ENCODE measurements around the gene NUP153. TPM values are rescaled to one million over a fixed set of nuclear protein-coding genes. Genes with fewer than 3 reads are reported as not detected.

The NUP153 gene
- polyA plus RNA-seq, 1 of the 3 experiments (the other 2 are of a cell fraction): 10.5 TPM

GRCh38 chr6:17577059-17577458, 129.7 kb downstream of the NUP153 start:
- H3K36me3 ChIP-seq (replicated peaks in 1 of 2; ENCODE audit: control insufficient read depth in 1 of 2, insufficient read depth in 2 of 2, low read length in 1 of 2): no peaks in the 10 kb centered on the region
- no peaks in the 10 kb centered on the region for H3K79me2 ChIP-seq (ENCODE audit: insufficient read depth)
- H2AFZ ChIP-seq (ENCODE audit: low read depth): no peak overlapping the region
- no peaks in the 10 kb centered on the region; the same call in 1 of the 2 replicates for H3K9me3 ChIP-seq
- H3K9me2 ChIP-seq: no peaks in the 10 kb centered on the region
- no peak overlapping the region for H3K4me2 ChIP-seq
- CTCF ChIA-PET: interaction anchor here (1.2 to 1.5 kb wide), 2 partner anchors 104 to 420 kb away, joined by 4 read pairs; no protein-coding TSS in a partner anchor
- peaks cover under 1% of the 10 kb centered on the region for H3F3A ChIP-seq (replicated peaks; ENCODE audit: insufficient read depth)
- H3K27me3 ChIP-seq (ENCODE audit: insufficient read depth): no peaks in the 10 kb centered on the region
- H4K20me1 ChIP-seq (ENCODE audit: insufficient read depth): no peaks in the 10 kb centered on the region
- WGBS (ENCODE audit: low lambda C conversion rate): 67% methylated on average over 1 of the region's 1 CpG
- no peaks in the 10 kb centered on the region for H3K4me1 ChIP-seq (ENCODE audit: control insufficient read depth in 1 of 2, insufficient read depth in 2 of 2, low read depth in 1 of 2, low read length in 1 of 2)
- H3K27ac ChIP-seq (ENCODE audit: low read depth in 2 of 2, low read length in 1 of 2): no peak overlapping the region
- H3K4me3 ChIP-seq (ENCODE audit: low read depth in 2 of 2, low read length in 1 of 2): no peak overlapping the region
- POLR2A ChIA-PET: no interaction called here
- H3K9ac ChIP-seq: no peak overlapping the region
- TF ChIP-seq SMC3 (IDR thresholded peaks at IDR 0.05; ENCODE audit: low read depth, low read length) (no peak), ZBTB33 (IDR thresholded peaks at IDR 0.05; ENCODE audit: borderline replicate concordance, low read depth) (no peak)
- DNase-seq: no peak

DNA sequence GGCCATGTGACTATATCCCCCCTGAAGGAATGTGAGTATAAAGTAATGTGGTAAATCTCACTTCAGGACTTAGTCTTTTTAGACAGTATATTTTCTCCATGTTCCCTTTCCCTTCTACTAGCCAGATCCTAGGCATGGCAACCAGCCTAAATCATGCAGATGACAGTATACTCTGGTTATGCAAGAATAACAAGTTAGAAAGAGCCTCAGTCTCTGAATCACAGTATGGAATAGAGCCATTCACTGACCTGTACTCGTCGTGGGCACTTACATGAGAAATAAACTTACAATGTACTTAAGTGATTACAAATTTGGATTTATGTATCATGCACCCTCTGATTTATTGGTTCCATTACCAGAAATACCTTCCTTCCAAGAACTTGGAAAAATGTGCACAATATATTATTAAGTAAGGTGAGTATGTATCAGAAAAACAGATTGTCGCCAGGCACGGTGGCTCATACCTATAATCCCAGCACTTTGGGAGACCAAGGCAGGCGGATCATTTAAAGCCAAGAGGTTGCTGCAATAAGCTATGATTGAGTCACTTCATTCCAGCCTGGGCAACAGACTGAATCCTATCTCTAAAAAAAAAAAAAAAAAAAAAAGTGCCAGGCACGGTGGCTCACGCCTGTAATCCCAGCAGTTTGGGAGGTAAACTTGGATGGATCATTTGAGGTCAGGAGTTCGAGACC, 131.7 kb downstream of the NUP153 start:
- H3K4me1 ChIP-seq (ENCODE audit: control insufficient read depth in 1 of 2, insufficient read depth in 2 of 2, low read depth in 1 of 2, low read length in 1 of 2): no peaks in the 10 kb centered on the region
- H3K4me2 ChIP-seq: no peak overlapping the region
- H2AFZ ChIP-seq (ENCODE audit: low read depth): no peak overlapping the region
- 53% methylated on average over 8 of the region's 8 CpGs for WGBS (ENCODE audit: low lambda C conversion rate)
- H3K9me3 ChIP-seq: no peaks in the 10 kb centered on the region; the same call in 1 of the 2 replicates
- no peaks in the 10 kb centered on the region for H3F3A ChIP-seq (replicated peaks; ENCODE audit: insufficient read depth)
- no peak overlapping the region for H3K9ac ChIP-seq
- CTCF ChIA-PET: interaction anchor here (0.9 kb wide), 1 partner anchor 9 kb away, joined by 3 read pairs; no protein-coding TSS in a partner anchor
- H3K9me2 ChIP-seq: no peaks in the 10 kb centered on the region
- no peaks in the 10 kb centered on the region for H4K20me1 ChIP-seq (ENCODE audit: insufficient read depth)
- H3K27ac ChIP-seq (ENCODE audit: low read depth in 2 of 2, low read length in 1 of 2): no peak overlapping the region
- no peak overlapping the region for H3K4me3 ChIP-seq (ENCODE audit: low read depth in 2 of 2, low read length in 1 of 2)
- no peaks in the 10 kb centered on the region for H3K79me2 ChIP-seq (ENCODE audit: insufficient read depth)
- no peak for DNase-seq
- POLR2A ChIA-PET: no interaction called here
- no peaks in the 10 kb centered on the region for H3K36me3 ChIP-seq (replicated peaks in 1 of 2; ENCODE audit: control insufficient read depth in 1 of 2, insufficient read depth in 2 of 2, low read length in 1 of 2)
- no peaks in the 10 kb centered on the region for H3K27me3 ChIP-seq (ENCODE audit: insufficient read depth)
- TF ChIP-seq CHD2 (IDR thresholded peaks at IDR 0.05; ENCODE audit: low read length, partially characterized antibody) (no peak), EP300 (IDR thresholded peaks at IDR 0.05; ENCODE audit: borderline replicate concordance in 1 of 2, low read depth in 1 of 2, low read length in 1 of 2) (no peak), RCOR1 (IDR thresholded peaks at IDR 0.05; ENCODE audit: low read length) (no peak), FOXJ3 (CRISPR knock-in tag; IDR thresholded peaks at IDR 0.05) (no peak), TEAD4 (IDR thresholded peaks at IDR 0.05; ENCODE audit: borderline replicate concordance, insufficient read depth) (no peak), YY1 (IDR thresholded peaks at IDR 0.05; ENCODE audit: low read depth) (no peak), MAX (IDR thresholded peaks at IDR 0.05; ENCODE audit: low read depth) (no peak), SIN3A (IDR thresholded peaks at IDR 0.05; ENCODE audit: borderline replicate concordance, low read depth, low read length) (no peak), RFX5 (IDR thresholded peaks at IDR 0.05; ENCODE audit: low read length) (no peak), GATA2 (CRISPR knock-in tag; IDR thresholded peaks at IDR 0.05) (no peak), USF2 (IDR thresholded peaks at IDR 0.05; ENCODE audit: borderline replicate concordance, low read depth, low read length) (no peak), MXI1 (IDR thresholded peaks at IDR 0.05; ENCODE audit: low read depth, low read length) (no peak), RXRA (IDR thresholded peaks at IDR 0.05; ENCODE audit: borderline replicate concordance, low read depth) (no peak), RAD21 (IDR thresholded peaks at IDR 0.05; ENCODE audit: low read length) (no peak), EZH2phosphoT487 (IDR thresholded peaks at IDR 0.05; ENCODE audit: borderline replicate concordance, low read depth) (no peak), ZBTB33 (IDR thresholded peaks at IDR 0.05; ENCODE audit: borderline replicate concordance, low read depth) (no peak), PBX3 (IDR thresholded peaks at IDR 0.05) (no peak)
- TF ChIP-seq, protein P1, sequence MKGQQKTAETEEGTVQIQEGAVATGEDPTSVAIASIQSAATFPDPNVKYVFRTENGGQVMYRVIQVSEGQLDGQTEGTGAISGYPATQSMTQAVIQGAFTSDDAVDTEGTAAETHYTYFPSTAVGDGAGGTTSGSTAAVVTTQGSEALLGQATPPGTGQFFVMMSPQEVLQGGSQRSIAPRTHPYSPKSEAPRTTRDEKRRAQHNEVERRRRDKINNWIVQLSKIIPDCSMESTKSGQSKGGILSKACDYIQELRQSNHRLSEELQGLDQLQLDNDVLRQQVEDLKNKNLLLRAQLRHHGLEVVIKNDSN (IDR thresholded peaks at IDR 0.05; ENCODE audit: borderline replicate concordance, low read depth): no peak

Data from SK-N-SH (cell line).